ENCODE measurements around the gene PBXIP1. TPM values are rescaled to one million over a fixed set of nuclear protein-coding genes. Genes with fewer than 3 reads are reported as not detected.
A peak's percentile ranks its signal among the peaks of the same experiment; 100 is the strongest.

The PBXIP1 gene
- polyA plus RNA-seq, 3 donors = 23.1 to 31.7 (median 24.0) TPM

DNA sequence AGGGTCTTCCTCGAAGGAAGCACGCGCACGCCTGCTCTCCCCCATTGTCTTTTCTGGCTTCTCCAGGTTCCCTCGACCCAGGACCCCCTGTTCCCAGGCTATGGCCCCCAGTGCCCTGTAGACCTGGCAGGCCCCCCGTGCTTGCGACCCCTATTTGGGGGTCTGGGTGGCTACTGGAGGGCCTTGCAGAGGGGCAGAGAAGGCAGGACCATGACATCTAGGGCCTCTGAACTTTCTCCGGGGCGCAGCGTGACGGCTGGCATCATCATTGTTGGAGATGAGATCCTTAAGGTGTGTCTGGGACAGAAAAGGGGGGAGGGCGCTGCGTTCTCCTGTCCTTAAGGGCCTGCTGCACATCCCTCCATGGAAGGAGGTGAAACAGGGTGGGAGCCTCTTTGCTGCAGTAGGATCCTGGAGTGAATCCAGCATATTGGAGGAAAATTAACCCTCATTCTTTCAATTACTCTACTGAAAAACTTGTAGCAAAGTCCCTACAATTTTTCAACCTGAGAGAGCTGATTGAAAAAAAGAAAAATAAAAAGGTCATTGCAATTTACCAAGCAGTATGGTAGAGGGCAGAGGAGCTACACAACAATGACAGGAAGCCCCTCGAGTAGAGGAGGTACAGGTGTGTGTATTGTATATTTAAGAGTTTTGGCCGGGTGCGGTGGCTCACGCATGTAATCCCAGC, 28.0 kb upstream of the PBXIP1 start:
- peak overlapping the region; percentile 51 to 97 (median 92) for H3K4me3 ChIP-seq (replicated peaks in 1 of 3; ENCODE audit: low read depth in 2 of 3, low read length in 3 of 3)
- Mint-ChIP-seq H3K4me1 (peaks cover 14% of the 10 kb centered on the region), H3K4me3 (no peak overlapping the region), H3K27ac (no peak overlapping the region), H3K36me3 (peaks cover 9 to 33% of the 10 kb centered on the region in 2 donors), H3K27me3 (ENCODE audit: low read depth in 3 of 3) (no peaks in the 10 kb centered on the region), H3K9me3 (peaks cover 0 to 2% (median 0%) of the 10 kb centered on the region in 7 donors)
- H3K27me3 ChIP-seq (ENCODE audit: control insufficient read depth in 2 of 2, insufficient read depth in 2 of 2, low read length in 2 of 2) = no peaks in the 10 kb centered on the region
- DNase-seq = no peak
- peak overlapping the region; percentile 87 for H2AFZ ChIP-seq (ENCODE audit: insufficient read depth, low read depth, low read length, poor library complexity, severe bottlenecking)
- H3K36me3 ChIP-seq (replicated peaks in 1 of 2; ENCODE audit: control insufficient read depth in 1 of 2, insufficient read depth in 2 of 2, low read length in 2 of 2) = peaks cover 13 to 18% of the 10 kb centered on the region in 2 donors
- TF ChIP-seq, protein P1, sequence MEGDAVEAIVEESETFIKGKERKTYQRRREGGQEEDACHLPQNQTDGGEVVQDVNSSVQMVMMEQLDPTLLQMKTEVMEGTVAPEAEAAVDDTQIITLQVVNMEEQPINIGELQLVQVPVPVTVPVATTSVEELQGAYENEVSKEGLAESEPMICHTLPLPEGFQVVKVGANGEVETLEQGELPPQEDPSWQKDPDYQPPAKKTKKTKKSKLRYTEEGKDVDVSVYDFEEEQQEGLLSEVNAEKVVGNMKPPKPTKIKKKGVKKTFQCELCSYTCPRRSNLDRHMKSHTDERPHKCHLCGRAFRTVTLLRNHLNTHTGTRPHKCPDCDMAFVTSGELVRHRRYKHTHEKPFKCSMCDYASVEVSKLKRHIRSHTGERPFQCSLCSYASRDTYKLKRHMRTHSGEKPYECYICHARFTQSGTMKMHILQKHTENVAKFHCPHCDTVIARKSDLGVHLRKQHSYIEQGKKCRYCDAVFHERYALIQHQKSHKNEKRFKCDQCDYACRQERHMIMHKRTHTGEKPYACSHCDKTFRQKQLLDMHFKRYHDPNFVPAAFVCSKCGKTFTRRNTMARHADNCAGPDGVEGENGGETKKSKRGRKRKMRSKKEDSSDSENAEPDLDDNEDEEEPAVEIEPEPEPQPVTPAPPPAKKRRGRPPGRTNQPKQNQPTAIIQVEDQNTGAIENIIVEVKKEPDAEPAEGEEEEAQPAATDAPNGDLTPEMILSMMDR (IDR thresholded peaks at IDR 0.05) = no peak
- peaks cover 66% of the 10 kb centered on the region for H3K79me2 ChIP-seq (ENCODE audit: insufficient read depth, low read length)
- H3K9me3 ChIP-seq (replicated peaks in 1 of 2; ENCODE audit: control insufficient read depth in 1 of 2, insufficient read depth in 1 of 2, low read length in 2 of 2) = no peaks in the 10 kb centered on the region
- peaks cover 19 to 27% of the 10 kb centered on the region in 2 donors for H3K4me1 ChIP-seq (ENCODE audit: control insufficient read depth in 1 of 2, insufficient read depth in 2 of 2, low read length in 2 of 2)
- 15% methylated on average over 12 of the region's 17 CpGs for WGBS (ENCODE audit: insufficient coverage)
- H3K27ac ChIP-seq (ENCODE audit: low read depth in 1 of 2, low read length in 2 of 2) = peak overlapping the region in 1 of 2 donors; percentile 85
- peak overlapping the region; percentile 94 for H3K4me2 ChIP-seq (replicated peaks; ENCODE audit: extremely low read depth, low read length, poor library complexity, severe bottlenecking)
- H3K9ac ChIP-seq (ENCODE audit: insufficient read depth, low read length, poor library complexity, severe bottlenecking) = peak overlapping the region; percentile 65
- peaks cover 22% of the 10 kb centered on the region for H4K20me1 ChIP-seq (ENCODE audit: insufficient read depth, low read length)
- intact Hi-C loops (cut with micrococcal nuclease) = loop anchor here in 1 of 2 donors (5.0 kb wide), 1 partner anchor 33 kb away; no protein-coding TSS in a partner anchor

DNA sequence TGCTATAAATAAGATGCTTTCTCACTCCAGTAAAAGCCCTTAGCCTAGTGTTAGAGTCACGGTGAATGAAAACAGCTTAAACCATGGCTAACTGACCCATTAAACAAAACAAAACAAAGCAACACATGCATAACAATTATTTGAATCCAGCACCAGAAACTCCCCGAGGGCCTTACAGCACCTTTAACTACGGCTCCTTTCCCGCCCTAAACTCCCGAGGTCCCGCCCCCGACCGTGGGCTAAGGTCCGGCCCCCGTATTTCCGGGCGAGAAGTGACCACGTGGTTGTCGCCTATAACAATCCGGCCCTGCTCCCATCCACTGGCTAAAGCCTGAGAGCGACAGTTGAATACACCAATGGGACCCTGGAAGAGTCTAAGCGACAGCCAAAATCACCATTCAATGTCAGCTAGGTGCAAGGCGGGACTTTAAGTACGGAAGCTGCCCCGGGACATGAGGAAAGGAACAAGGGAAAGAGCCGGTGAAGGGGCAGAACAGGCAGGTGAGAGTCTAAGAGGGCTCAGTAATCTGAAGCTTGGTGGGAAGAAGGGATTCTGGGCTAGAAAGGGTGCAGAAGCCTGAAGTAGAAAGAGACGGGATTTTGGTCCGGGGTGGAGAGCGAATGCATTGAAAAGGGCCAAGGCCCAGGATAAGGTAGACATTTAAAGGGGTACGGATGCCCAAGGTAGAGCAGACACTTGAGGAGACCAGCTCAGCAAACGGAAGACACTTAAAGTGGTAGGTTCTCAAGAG, 27.2 kb upstream of the PBXIP1 start, which contains the start of gene FLAD1:
TSS of gene FLAD1 (plus strand) at position 448 of the 752 bp plus-strand sequence. CDS start 351 bp downstream, outside the sequence.
- H3K4me1 Mint-ChIP-seq = peaks cover 9% of the 10 kb centered on the region
- Histone ChIP-seq H3K4me1 (ENCODE audit: control insufficient read depth in 1 of 2, insufficient read depth in 2 of 2, low read length in 2 of 2) (peaks cover 19 to 27% of the 10 kb centered on the region in 2 donors), H3K79me2 (ENCODE audit: insufficient read depth, low read length) (peaks cover 63% of the 10 kb centered on the region), H3K27me3 (ENCODE audit: control insufficient read depth in 2 of 2, insufficient read depth in 2 of 2, low read length in 2 of 2) (no peaks in the 10 kb centered on the region), H3K4me2 (replicated peaks; ENCODE audit: extremely low read depth, low read length, poor library complexity, severe bottlenecking) (peak within 1 kb of the TSS; percentile 94), H4K20me1 (ENCODE audit: insufficient read depth, low read length) (peaks cover 14% of the 10 kb centered on the region), H2AFZ (ENCODE audit: insufficient read depth, low read depth, low read length, poor library complexity, severe bottlenecking) (peak within 1 kb of the TSS; percentile 87), H3K36me3 (replicated peaks in 1 of 2; ENCODE audit: control insufficient read depth in 1 of 2, insufficient read depth in 2 of 2, low read length in 2 of 2) (peaks cover 4 to 9% of the 10 kb centered on the region in 2 donors), H3K4me3 (replicated peaks in 1 of 3; ENCODE audit: low read depth in 2 of 3, low read length in 3 of 3) (peak within 1 kb of the TSS; percentile 51 to 97 (median 92)), H3K9me3 (replicated peaks in 1 of 2; ENCODE audit: control insufficient read depth in 1 of 2, insufficient read depth in 1 of 2, low read length in 2 of 2) (no peaks in the 10 kb centered on the region), H3K9ac (ENCODE audit: insufficient read depth, low read length, poor library complexity, severe bottlenecking) (peak within 1 kb of the TSS; percentile 65), H3K27ac (ENCODE audit: low read depth in 1 of 2, low read length in 2 of 2) (peak within 1 kb of the TSS in 1 of 2 donors; percentile 85)
- no peak within 1 kb of the TSS for H3K4me3 Mint-ChIP-seq
- peaks cover 0 to 2% (median 0%) of the 10 kb centered on the region in 7 donors for H3K9me3 Mint-ChIP-seq
- peaks cover 4 to 25% of the 10 kb centered on the region in 2 donors for H3K36me3 Mint-ChIP-seq
- intact Hi-C loops (cut with micrococcal nuclease) = loop anchor here in 1 of 2 donors (5.0 kb wide), 1 partner anchor 34 kb away; no protein-coding TSS in a partner anchor
- peak within 1 kb of the TSS in 1 of 7 donors; percentile 7 for H3K27ac Mint-ChIP-seq
- under 1% methylated on average over 24 of the region's 26 CpGs for WGBS (ENCODE audit: insufficient coverage)
- TF ChIP-seq, protein P1 (IDR thresholded peaks at IDR 0.05) = no peak
- H3K27me3 Mint-ChIP-seq (ENCODE audit: low read depth in 3 of 3) = no peaks in the 10 kb centered on the region
- peak; percentile 96 to 100 (median 98) for DNase-seq
